Body of pancreas (tissue), 4 donors: ENCODE results near the gene RAB12.

Experiments used
- POLR2A ChIP-seq, 3 donors: fragments of 450-650 bp; IDR thresholded peaks; one replicate each; pipeline ENCODE4 v1.6.1; 2016; ENCODE audit warnings: antibody characterized with exemption in 3 of 3, mild to moderate bottlenecking in 2 of 3
- TF ChIP-seq, protein P1 (sequence below), 7 experiments: fragments of 450-650 bp in 4 of 7; fragments of 200-600 bp in 3 of 7; sonication (generic) in 3 of 7; IDR thresholded peaks; one replicate each; pipeline ENCODE4 v1.5.1; 2016 to 2019; ENCODE audit warnings: antibody characterized with exemption in 7 of 7

DNA sequence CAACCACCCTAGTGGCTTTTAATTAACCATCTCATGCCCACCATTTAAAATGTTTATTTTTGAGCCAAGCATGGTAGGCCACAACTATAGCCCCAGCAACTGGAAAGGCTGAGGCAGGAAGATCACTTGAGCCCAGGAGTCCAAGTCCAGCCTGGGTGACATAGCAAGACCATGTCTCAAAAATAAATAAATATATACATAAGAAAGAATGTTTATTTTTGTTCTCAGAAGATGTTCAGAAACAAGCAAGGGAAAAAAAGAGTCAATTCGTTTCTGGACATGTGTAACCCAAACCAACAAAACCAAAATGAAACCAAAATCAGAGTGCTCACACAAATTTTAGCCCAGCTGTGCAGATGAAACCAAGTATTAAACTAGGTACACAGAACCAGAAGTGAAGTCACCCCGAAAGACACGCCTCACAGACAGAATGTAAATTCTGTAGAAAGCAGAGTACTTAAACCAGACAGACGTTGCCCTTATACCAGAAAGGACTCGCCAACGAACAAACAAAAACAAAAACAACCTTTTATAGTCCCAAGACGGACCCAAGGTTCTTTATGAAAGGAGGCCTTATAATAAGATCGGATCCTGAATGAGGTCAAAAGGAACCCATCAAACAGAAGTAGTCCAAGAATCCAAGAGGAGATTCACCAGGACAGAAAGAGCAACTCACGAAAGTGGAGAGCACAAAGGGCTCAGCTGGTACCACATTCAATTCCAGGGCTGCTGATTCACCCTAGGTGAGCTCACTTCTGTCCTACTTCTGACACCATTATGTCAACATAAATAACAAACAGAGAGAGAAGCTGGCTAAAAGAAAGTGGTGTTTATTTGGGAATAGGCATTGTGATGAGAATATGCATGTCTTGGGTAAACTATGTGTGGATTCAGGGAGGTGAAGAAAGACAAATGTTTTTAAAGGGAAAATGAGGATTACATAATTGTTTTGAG is 64.3 kb downstream of the RAB12 start:
- TF ChIP-seq, protein P1, sequence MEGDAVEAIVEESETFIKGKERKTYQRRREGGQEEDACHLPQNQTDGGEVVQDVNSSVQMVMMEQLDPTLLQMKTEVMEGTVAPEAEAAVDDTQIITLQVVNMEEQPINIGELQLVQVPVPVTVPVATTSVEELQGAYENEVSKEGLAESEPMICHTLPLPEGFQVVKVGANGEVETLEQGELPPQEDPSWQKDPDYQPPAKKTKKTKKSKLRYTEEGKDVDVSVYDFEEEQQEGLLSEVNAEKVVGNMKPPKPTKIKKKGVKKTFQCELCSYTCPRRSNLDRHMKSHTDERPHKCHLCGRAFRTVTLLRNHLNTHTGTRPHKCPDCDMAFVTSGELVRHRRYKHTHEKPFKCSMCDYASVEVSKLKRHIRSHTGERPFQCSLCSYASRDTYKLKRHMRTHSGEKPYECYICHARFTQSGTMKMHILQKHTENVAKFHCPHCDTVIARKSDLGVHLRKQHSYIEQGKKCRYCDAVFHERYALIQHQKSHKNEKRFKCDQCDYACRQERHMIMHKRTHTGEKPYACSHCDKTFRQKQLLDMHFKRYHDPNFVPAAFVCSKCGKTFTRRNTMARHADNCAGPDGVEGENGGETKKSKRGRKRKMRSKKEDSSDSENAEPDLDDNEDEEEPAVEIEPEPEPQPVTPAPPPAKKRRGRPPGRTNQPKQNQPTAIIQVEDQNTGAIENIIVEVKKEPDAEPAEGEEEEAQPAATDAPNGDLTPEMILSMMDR (IDR thresholded peaks at IDR 0.05), result no peak
- no peak for TF ChIP-seq POLR2A (IDR thresholded peaks at IDR 0.05)
